Measurements from ENCODE around the gene TRABD.
"Not testable (repeated sequence)": the region's sequence is repeated elsewhere in the genome, so short reads cannot be mapped to it uniquely, and the experiment has no call there.

TRABD gene

GRCh38 chr22:50153056-50153755, 32.5 kb upstream of the TRABD start:
- DNase-seq (ENCODE audit: low spot score): no peak

GRCh38 chr22:50153756-50154140, 32.0 kb upstream of the TRABD start:
- DNase-seq (ENCODE audit: low spot score): no peak

GRCh38 chr22:50157709-50158375, 27.9 kb upstream of the TRABD start:
- DNase-seq (ENCODE audit: low spot score): no peak

DNA sequence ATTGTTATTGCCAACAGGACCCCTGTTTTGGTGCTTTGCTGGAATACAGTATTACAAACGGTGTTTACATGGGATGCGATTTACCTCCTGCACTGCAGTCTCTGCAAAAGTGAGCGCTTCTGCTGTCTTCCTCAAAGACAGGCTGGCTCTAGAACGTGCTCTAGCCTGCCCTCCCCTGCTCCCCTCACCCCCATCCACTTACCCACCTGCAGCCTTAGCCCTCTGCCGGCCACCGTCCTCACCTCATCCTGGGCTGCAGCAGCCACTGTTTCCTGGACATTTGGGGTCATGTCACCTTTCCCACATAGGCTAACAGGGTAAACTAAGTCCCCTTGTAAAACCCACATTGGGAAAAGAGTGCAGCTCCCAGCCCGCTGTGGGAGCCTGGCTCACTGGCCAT, 24.8 kb upstream of the TRABD start:
- no peak for DNase-seq (ENCODE audit: low spot score)

DNA sequence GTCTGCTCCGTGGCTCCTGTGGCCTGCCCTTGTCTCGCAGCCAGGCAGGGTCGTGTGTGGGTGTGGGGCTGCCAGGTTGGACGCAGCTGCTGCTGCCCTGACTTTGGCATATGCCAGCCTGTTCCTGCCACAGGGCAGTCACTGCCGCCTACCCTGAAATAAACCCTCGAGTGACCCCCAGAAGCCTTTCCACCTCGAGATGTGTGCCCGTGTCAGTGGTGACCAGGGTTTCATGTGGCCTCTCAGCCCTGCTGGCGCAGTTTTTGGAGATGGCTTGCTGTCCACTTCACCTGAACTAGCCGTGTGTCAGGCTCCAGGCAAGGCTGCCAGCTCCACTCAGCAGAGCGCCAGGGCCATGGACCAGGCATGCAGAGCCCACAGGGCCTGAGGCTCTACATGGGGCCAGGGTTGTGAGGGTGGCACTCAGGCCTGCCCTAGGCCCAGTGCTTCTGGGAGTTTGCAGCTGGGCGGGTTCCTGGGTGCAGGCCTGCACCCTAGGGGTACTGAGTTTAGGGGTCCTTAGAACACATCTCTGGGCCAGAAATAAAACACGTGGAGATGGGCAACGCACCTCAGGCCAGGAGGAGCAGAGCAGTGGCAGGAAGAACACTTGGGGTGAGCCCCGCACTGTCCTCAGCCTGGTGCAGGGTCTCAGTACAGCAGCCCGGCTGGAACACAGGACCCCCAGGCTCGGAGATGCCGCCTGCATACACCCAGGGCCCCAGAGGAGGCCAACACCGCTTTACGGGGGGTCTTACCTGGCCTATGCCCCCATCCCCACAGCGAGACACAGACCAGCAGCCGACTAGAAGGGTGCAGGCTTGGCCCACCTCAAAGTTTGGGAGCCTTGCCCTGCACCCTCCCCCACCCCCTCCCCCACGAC, 24.0 kb upstream of the TRABD start:
- DNase-seq (ENCODE audit: low spot score): no peak

DNA sequence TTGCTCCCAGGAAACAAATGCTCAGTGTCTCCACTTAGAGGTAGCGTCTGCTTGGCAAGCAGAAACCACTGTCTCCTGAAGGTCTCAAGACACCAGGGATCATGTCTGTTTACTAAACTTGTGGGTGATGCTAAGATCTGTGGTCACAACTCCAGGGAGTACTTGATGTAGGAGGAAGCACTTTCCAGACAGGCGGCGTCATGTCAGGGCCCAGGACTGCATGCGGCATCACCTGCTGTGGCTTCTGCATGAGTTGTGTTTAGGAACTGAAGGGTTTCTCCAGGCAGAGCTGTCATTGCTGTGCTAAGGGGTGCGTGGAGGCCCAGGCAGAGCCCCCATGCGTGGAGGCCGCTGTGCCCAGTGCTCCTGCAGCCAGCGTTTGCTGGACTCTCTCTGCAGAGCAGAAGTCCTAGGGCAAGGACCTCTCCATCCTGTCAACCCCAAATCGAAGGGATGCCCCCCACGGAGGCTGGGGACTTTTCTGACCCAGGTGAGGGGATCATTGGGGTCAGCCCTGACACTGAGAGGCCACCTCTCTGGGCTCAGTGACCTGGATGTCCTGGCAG, 23.2 kb upstream of the TRABD start:
- DNase-seq (ENCODE audit: low spot score): no peak

DNA sequence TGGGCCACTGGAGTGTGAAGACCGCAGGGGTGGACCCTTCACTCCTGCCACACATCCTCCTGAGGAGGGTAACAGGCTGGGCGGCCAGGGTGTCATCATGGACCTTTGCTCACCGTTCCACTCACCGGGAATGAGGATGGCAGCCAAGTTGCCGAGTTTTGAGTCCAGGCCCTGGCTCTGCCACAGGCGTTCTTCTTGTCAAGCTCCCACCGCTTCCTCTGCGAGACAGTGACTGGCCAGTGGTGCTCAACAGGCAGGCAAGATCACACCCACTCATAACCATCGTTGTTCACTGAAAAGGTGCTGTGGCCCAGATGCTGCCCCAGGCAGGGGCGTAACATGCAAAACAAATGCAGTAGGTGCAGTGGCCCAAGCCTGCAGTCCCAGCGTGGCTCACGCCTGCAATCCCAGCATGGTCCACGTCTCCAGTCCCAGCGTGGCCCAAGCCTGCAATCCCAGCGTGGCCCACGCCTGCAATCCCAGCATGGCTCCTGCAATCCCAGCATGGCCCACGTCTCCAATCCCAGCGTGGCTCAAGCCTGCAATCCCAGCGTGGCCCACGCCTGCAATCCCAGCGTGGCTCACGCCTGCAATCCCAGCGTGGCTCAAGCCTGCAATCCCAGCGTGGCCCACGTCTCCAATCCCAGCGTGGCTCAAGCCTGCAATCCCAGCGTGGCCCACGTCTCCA, 20.1 kb upstream of the TRABD start:
- no peak for DNase-seq (ENCODE audit: low spot score)

DNA sequence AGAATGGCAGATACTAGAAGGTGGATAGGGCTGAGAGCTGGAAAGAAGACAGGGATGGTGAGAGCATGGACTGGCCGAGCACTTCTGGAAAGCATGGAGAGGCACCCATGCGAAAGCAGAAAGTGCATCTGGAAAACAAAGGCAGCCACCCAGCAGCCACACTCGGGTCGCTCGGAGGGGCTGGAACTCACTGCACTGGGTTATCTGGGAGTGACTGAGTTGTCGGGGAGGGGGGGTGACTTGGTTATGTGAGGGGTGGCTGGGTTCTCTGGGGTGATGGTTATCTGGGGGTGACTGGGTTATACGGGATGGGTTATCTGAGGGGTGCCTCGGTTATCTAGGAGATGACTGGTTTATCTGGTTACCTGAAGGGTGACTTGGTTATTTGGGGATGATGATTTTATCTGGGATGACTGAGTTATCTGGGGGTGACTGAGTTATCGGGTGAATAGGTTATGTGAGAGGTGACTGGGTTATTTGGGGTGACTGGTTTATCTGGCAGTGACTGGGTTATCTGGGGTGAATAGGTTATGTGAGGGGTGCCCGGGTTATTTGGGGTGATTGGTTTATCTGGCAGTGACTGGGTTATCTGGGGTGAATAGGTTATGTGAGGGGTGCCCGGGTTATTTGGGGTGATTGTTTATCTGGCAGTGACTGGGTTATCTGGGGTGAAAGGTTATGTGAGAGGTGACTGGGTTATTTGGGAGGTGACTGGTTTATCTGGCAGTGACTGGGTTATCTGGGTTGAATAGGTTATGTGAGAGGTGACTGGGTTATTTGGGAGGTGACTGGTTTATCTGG, 17.8 kb upstream of the TRABD start:
- no peak for DNase-seq (ENCODE audit: low spot score)

- DNase-seq (ENCODE audit: low spot score): not testable (repeated sequence)
Measured at GRCh38 chr22:50168490-50169180, 17.1 kb upstream of the TRABD start.

GRCh38 chr22:50169181-50169759, 16.4 kb upstream of the TRABD start:
- no peak for DNase-seq (ENCODE audit: low spot score)

- DNase-seq (ENCODE audit: low spot score): no peak
Measured at GRCh38 chr22:50169774-50170341, 15.9 kb upstream of the TRABD start.

GRCh38 chr22:50170453-50171318, 15.0 kb upstream of the TRABD start, which contains the start of gene PANX2:
Gene PANX2, plus strand, starts transcription at chr22:50170731. Its CDS starts 0 bp downstream, at chr22:50170731.
- DNase-seq (ENCODE audit: low spot score): no peak

DNA sequence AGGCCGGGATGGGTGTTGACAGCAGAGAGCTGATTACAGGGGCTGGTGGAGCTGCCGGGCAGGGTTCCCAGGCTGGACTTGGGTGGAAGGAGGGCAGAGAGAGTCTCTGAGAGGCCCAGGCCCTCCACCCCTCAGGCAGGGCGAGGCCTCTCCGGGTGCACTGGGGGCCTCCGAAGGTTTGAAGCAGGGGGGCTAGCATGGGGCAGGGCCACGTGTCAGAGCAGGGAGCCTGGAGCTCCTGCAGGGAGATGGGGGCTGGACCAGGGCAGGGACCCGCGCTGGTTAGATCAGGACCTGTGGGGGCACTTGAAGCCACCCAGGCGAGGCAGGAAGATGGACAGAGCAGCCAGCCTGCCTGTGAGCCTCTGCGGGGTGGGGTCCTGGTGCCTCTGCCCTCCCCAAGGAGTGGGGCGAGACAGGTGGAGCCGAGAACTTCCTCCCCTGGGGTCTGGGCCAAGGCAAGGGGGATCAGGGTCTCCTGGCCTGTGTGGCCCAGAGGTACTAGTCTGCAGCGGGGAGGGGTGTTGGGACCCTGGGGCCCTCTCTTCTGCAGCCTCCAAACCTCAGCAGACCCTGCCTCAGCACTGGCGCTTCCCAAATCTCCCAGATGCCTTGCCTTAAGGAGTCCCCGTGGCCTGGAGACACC, 14.3 kb upstream of the TRABD start:
- no peak for DNase-seq (ENCODE audit: low spot score)

DNA sequence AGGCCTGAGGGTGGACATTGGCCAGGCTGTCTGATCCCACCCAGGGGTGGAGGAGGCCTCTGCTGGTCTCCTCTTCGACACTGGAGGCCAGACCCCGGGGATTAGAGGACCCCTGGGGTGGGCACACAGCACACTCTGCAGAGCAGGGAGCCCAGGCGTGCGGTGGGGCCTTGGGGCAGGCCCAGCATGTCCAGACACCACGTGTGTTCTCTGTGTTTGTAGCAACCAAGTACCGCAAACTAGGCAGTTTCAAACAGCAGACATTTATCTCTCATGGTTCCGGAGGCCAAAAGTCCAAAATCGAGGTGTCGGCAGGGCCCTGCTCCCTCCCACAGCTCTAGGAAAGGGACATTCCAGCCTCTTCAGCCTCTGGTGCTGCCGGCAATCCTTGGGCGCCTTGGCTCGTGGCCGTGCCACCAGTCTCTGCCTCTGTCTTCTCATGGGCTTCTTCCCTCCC, 13.7 kb upstream of the TRABD start:
- DNase-seq (ENCODE audit: low spot score): no peak

DNA sequence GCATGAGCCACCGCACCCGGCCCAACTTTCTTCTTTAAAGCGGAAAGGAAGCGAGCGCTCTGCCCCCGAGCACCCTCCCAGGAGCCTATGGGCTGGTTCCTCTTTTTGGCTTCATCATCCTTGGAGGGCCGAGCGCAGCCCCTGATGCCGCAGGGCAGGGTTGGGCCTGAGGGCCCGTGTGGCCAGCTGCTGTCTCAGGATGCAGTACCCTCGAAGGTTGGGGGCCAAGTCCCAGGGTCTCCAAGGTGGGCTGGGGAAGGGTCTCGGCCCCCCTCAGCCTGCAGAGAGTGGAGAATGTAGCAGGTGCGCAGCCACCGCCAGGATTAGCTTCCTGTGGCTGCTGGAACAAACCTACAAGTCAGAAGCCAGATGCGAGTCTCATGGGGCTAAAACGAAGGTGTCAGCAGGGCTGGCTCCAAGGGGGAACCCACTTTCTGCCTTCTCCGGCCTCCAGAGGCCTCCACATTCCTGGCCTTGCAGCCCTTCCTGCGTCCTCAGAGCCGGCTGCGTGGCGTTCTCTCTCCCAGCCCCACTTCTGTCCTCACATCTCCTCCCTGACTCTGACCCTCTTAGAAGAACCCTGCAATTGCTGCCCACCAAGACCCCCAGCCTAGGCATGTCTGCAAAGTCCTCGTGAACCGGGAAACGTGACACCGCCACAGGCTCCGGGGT, 12.3 kb upstream of the TRABD start:
- no peak for DNase-seq (ENCODE audit: low spot score)

- DNase-seq (ENCODE audit: low spot score): no peak
Measured at GRCh38 chr22:50173983-50174355, 11.7 kb upstream of the TRABD start.

DNA sequence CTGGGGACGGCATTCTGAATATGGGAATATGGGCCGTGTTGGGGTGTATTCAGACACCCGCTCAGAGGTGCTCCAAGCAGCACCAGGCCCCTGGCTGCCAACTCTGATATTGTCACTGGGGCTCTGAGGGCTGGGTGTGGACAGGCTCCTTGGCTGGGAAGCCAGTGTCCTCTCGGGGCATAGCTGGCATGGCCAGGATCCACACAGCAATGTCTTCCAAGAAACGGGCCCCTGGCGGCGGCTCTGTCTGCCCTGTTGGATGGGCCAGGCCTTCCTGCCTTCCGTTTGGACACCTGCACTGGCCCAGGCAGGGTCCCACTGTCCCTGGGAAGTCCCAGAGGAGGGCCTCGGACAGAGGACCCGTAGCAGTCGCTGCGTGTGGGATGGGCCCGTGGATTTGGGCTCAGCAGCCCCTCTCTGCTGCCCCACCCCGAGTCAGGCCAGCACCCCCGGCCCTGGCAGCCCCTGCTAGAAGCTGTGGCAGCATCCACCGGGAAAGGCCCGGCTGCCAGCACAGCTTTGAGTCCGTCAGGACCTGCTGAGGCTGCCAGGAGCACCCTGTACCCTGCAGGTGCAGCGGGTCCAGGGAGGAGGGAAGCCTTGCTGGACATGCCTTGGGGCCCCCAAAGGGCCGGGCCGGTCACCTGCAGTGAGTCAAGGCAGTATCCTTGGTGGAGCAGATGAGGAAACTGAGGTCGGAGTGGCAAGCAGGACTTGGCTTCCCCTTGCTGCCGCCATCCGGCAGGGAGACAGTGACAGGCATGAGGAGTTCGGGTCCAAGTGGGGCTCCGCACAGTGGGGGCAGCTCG, 11.1 kb upstream of the TRABD start:
- no peak for DNase-seq (ENCODE audit: low spot score)

Data from CD4-positive, alpha-beta T cell treated with Interleukin-6 at 100 ng/mL for 8 hours (primary cell).